NCI-H1930 (cell line): ENCODE measurements around the gene CRY1.

Experiments used
- DNase-seq, 2 experiments: peaks; one replicate each; lab custom pipeline; 2025; lab: John Stamatoyannopoulos, UW

CRY1 gene

DNA sequence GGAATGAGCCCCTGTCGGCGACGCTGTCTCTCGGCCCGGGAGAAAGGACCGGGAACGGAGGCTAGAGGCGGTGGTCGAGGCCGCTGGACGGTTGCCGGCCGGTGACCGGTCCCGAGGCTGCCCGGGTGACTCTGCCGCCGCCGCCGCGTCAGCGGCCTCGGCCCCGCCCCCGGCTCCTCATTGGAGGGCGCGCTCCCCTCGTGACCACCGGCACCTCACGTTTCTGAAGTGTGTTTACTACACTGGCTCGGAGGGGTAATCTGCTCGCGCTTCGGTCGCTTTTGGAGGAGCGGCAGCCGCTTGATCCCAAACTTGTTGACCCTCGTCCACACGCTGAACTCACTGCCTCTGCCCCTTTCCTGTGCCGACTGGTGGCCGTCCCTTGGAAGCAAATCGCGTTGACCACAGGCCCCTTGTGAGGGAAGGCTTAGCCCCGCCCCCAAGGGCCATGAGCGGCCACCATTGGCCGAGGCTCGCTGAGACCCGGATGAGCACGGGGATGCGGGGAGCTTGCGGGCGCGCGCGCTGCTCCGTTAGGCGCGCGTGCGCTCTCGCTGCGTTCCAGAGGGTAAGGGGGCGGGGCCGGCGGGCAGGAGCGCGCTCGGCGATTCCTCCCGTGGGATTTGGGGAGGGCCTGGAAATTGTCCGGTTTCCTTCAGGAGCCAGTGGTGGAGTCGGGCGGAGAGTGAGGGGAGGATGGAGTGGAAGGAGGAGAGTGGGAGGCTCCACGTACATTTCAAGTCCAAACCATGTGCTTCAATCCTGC, at the start of gene CRY1:
TSS of gene CRY1 (minus strand) at position 133 of the 766 bp plus-strand sequence. CDS start 588 bp downstream, outside the sequence.
- DNase-seq: peak; percentile 87 to 95

GRCh38 chr12:107139787-107140186, 46.4 kb upstream of the CRY1 start:
- no peak for DNase-seq

DNA sequence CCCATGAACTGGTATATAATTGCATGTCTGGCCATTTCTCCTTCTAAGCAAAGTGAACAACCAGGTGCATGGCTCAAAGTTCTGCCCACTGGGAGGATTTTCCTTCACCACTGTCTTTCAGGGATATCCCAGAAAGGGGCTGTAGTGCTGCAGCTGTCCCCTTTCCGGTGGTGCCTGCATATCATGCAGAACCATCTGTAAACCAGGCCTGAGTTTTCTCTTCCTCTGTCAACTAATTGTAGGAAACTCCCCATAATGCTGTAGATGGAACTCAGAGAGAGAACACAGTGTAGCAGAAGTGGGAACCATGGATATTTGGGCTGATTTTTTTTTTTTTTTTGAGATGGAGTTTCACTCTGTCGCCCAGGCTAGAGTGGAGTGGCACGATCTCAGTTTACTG, 45.6 kb upstream of the CRY1 start:
- no peak for DNase-seq

DNA sequence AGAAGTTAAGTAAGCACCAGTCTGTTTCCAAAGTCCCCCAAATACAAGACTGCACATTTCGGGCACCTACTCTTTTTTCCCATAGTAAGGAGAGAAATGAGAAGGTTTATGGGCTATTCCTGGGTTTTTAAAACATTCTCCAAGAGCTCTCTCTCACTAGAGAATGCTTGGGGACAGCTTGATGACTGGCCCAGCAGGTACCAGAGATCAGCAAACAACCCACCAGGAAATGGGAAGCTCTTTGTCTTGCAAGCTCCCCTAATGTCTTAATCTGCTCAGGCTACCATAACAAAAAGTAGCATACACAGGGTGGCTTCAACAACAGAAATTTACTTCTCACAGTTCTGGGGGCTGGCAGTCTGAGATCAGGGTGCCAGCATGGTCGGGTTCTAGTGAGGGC, 41.8 kb upstream of the CRY1 start:
- no peak for DNase-seq

- peak; percentile 10 to 21 for DNase-seq
Measured at GRCh38 chr12:107134558-107134957, 41.2 kb upstream of the CRY1 start.

DNA sequence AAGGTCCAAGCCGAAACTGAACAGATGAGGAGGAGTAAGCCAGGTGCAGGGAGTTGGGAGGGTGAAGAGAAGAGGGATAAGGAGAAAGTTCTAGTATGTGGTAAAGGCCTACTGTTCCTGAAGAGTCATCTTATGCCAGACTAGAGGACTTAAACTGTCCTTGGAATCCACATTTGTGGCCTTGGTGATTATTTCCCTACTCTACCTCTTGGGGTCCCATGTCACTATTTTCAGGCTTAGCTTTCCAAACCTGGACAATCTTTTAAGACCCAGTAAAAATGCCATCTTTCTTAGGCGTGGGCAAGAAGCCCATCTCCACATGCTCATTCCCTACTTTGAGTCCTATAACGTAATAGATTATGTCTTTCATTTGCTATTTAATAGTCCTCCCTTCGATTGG, 40.1 kb upstream of the CRY1 start:
- DNase-seq: no peak

DNA sequence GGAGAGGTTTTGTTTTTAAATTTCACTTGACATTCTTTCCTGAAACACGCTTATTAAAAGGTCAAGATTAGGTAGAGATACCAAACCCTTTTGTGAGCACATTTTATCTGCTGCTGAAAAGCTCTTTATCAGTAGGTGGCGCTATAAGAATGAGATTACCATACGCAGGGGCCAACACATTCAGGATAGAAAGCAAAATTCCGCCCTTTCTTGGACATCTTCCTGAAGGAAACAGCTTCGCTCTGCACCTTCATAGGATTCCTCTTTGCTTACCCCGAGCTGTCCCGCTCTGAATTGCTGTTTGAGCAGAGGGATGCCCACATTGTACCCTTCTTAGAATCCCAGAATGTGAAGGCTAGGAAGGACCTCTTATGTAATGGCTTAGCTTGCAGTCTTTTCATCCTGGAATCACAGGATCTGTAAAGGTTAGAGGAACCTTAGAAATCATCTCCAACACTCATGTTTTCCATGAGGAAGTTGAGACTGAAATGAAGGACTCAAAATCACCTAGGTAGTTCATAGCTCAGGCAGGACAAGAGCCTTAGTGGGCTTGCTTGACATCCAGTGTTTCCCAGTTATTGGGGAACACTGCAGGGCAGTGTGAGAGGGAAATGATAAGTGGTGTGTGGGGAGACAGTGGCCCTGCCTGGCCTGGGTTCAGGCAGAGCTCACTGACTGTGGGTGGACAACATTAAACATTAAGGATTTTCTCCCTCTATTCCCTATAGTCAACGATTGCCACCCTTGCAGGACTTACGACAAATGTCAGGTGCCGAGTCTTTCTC, 38.7 kb upstream of the CRY1 start:
- DNase-seq: peak; percentile 54 to 78

GRCh38 chr12:107130830-107131611, 37.7 kb upstream of the CRY1 start:
- DNase-seq: peak; percentile 53 to 59

- peak; percentile 45 to 55 for DNase-seq
Measured at GRCh38 chr12:107129315-107129930, 36.1 kb upstream of the CRY1 start.

GRCh38 chr12:107127482-107128430, 34.4 kb upstream of the CRY1 start:
- no peak for DNase-seq

DNA sequence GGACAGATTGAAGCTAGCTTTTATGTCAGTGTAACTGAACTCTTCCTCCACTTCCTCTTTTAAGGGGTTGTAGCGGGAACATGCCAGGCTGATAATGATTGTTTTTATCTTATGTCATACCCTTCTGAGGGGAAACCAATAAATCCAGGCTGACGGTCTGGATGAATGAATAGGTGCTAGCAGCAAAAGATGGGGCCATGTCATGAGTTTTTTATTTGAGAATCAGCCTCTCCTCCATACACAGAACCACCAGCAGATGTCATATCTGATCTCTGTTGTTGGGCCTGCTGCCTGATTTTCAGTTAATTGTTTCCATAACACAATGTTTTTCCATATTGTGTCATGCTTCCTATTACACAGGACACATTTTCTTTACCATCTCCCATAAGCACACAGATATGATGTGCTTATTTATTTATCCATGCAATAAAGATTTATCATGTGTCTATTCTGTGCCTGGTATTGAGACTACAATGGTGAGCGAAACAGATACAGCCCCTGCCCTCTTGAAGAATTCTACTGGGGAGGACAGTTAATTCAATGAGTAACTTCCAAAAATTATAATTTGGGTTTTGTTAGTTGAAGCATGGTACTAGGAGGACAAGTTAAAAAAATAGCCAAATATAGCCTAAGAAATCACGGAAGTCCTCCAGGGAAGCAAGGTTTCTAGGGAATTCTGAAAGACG, 33.6 kb upstream of the CRY1 start:
- peak in 1 of 2 experiments; percentile 17 for DNase-seq

GRCh38 chr12:107125833-107126232, 32.5 kb upstream of the CRY1 start:
- peak in 1 of 2 experiments; percentile 60 for DNase-seq

DNA sequence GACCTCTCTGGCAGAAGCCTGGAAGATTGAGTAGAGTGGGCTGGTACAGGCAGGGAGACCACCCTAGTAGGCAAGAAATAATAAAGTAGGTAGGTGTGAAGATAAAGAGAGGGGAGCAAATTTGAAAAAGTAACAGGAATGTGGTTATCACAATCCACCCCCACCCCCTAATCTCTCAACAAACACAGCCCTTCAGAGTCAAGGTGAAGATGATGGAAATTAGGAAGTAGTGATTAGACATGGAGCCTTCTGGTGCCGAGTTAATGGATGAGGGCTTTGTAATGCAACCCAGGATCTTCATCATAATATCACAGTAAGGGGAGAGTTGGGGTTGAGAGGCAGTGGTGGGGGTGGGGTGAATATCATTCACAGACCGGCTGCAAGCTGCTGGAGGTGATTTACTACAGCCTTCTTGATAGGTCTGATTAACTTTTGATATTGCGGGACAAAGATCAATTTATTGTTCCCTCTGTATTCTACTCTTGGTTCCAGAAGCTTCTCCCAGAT, 29.2 kb upstream of the CRY1 start:
- no peak for DNase-seq

- DNase-seq: no peak
Measured at GRCh38 chr12:107119091-107119490, 25.7 kb upstream of the CRY1 start.

DNA sequence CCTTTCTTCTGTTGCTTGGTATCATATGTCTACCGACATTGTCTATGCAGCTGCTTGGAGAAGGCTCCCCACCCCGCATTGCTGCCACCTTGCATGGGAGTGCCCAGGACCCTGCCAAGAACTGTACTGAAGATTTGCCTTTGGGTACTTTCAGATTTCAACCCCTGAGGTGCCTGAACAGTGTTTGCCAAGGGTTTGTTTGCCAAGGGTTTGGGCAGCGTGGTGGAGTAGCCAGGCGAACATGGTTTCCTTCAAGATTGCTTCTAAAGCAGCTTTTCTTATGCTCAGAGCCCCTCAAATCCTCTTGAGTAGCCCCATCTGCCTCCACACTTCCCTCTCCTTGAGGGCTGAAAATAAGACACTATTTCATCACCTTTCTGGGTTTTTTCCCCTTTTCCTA, 25.3 kb upstream of the CRY1 start:
- no peak for DNase-seq

DNA sequence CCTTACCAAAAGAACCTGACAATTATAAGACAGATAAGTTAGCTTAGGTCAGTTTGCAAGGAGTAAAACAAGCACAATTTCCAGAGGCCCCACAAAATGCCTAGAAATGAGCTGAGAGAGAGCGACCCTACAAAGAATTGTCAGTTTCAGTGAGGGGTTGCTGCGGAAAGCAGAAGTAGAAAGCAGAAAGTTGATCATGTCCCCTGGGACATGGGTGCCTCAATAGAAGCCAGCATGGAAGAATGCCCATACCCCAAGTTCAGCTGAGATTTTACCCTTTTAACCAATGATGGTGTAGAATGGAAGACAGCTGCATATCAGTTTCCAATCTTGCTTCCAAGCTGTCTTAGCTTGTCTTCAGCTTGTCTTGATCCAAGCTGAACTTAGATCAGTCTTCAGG, 21.8 kb upstream of the CRY1 start:
- no peak for DNase-seq

- no peak for DNase-seq
Measured at GRCh38 chr12:107111314-107111713, 18.0 kb upstream of the CRY1 start.

DNA sequence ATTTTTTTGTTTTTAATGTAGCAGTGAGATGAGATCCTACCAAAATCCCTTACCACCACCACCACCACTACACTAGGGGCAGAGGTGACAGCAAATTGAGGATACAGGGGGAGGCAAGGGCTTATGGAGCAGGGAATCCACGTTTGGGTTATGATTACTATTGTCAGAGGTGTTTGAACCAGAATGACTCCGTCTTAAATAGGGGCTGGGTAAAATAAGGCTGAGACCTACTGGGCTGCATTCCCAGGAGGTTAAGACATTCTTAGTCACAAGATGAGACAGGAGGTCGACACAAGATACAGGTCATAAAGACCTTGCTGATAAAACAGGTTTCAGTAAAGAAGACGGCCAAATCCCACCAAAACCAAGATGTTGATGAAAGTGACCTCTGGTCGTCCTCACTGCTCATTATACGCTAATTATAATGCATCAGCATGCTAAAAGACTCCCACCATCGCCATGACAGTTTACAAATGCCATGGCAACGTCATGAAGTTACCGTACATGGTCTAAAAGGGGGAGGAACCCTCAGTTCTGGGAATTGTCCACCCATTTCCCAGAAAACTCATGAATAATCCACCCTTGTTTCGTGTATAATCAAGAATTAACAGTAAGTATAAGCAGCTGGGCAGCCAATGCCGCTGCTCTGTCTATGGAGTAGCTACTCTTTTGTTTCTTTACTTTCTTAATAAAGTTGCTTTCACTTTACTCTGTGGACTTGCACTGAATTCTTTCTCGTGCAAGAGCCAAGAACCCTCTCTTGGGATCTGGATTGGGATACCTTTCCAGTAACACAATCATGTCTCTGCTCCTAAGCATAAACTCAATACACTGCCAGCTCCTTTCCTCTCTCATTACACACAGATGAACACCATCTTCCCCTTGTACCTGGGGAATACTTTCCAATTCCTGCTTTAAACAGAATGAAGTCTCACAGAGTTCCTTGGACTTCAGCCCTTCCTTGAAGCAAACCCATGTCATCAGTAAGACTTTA, 16.7 kb upstream of the CRY1 start:
- no peak for DNase-seq

GRCh38 chr12:107108995-107109508, 15.7 kb upstream of the CRY1 start:
- no peak for DNase-seq
